ENCODE measurements around the gene COL15A1. TPM values are rescaled to one million over a fixed set of nuclear protein-coding genes. Genes with fewer than 3 reads are reported as not detected.

The COL15A1 gene
- polyA plus RNA-seq, 1 donor (not counting 4 experiments of a cell fraction or from before 2014, with no cell fraction given) = not detected

DNA sequence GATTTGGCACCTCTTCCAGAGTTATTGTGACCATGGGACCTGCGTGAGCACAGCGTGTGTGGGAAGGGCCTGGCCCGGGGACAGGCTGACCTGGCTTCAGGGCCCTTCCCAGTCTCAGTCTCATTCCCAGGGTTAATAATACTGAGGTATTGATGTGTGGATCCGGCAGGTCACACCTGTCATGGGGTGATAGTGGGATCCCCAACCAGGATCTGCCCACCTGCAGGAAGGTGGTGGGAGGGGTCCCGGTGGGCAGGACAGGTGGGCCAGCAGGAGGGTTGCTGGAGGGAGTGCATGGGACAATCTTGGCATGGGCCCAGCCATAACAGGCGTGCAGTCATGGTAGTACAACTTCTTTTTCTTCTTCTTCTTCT lies 55.4 kb downstream of the COL15A1 start:
- H3K9me3 ChIP-seq (ENCODE audit: control insufficient read depth, low read depth, low read length) = no peaks in the 10 kb centered on the region
- dilution Hi-C loops (cut with MboI; ENCODE audit: extremely low pct_ligation_motif_present, low sequenced_read_pairs) = no loop called here
- H3K79me2 ChIP-seq (ENCODE audit: control insufficient read depth, insufficient read depth, low read length) = no peaks in the 10 kb centered on the region
- no peaks in the 10 kb centered on the region for H3K9me1 ChIP-seq (ENCODE audit: control insufficient read depth, extremely low read depth, insufficient read depth, low read length)
- H3K36me3 ChIP-seq (ENCODE audit: control insufficient read depth in 2 of 2, extremely low read depth in 1 of 2, insufficient read depth in 2 of 2, low read length in 2 of 2) = no peaks in the 10 kb centered on the region
- FAIRE-seq (no peak), DNase-seq (ENCODE audit: low read depth, low spot score) (no peak)
- TF ChIP-seq EZH2 (IDR thresholded peaks at IDR 0.05; ENCODE audit: low read length) (no peak), CTCF (optimal IDR thresholded peaks at IDR 0.05 in 1 of 3, IDR thresholded peaks at IDR 0.05 in 1 of 3, conservative IDR thresholded peaks at IDR 0.05 in 1 of 3; ENCODE audit: extremely low read depth in 1 of 3, insufficient read depth in 2 of 3, low read length in 3 of 3) (peak in 1 of 3 experiments; percentile 5)
- H3K9ac ChIP-seq (ENCODE audit: control insufficient read depth, extremely low read depth, insufficient read depth, low read length) = no peak overlapping the region
- H4K20me1 ChIP-seq (ENCODE audit: control insufficient read depth, extremely low read depth, insufficient read depth, low read length) = no peaks in the 10 kb centered on the region
- H3K4me3 ChIP-seq (ENCODE audit: control insufficient read depth in 2 of 3, extremely low read depth in 1 of 3, insufficient read depth in 2 of 3, low read depth in 1 of 3, low read length in 3 of 3) = no peak overlapping the region
- H3K4me1 ChIP-seq (ENCODE audit: control insufficient read depth, extremely low read depth, insufficient read depth, low read length) = no peaks in the 10 kb centered on the region
- no peak overlapping the region for H3K27ac ChIP-seq (ENCODE audit: control insufficient read depth, insufficient read depth, low read length)
- no peak overlapping the region for H2AFZ ChIP-seq (ENCODE audit: control insufficient read depth, low read length)
- H3K4me2 ChIP-seq (ENCODE audit: control insufficient read depth, extremely low read depth, insufficient read depth, low read depth, low read length) = no peak overlapping the region
- peaks cover 35% of the 10 kb centered on the region for H3K27me3 ChIP-seq (ENCODE audit: control insufficient read depth, extremely low read depth, insufficient read depth, low read length)

- H3K9me1 ChIP-seq (ENCODE audit: control insufficient read depth, extremely low read depth, insufficient read depth, low read length) = no peaks in the 10 kb centered on the region
- H3K27me3 ChIP-seq (ENCODE audit: control insufficient read depth, extremely low read depth, insufficient read depth, low read length) = peaks cover 28% of the 10 kb centered on the region
- FAIRE-seq = peak; percentile 63
- peak; percentile 28 for DNase-seq (ENCODE audit: low read depth, low spot score)
- H3K4me2 ChIP-seq (ENCODE audit: control insufficient read depth, extremely low read depth, insufficient read depth, low read depth, low read length) = no peak overlapping the region
- no peaks in the 10 kb centered on the region for H3K79me2 ChIP-seq (ENCODE audit: control insufficient read depth, insufficient read depth, low read length)
- H3K36me3 ChIP-seq (ENCODE audit: control insufficient read depth in 2 of 2, extremely low read depth in 1 of 2, insufficient read depth in 2 of 2, low read length in 2 of 2) = no peaks in the 10 kb centered on the region
- H3K4me3 ChIP-seq (ENCODE audit: control insufficient read depth in 2 of 3, extremely low read depth in 1 of 3, insufficient read depth in 2 of 3, low read depth in 1 of 3, low read length in 3 of 3) = no peak overlapping the region
- dilution Hi-C loops (cut with MboI; ENCODE audit: extremely low pct_ligation_motif_present, low sequenced_read_pairs) = loop anchor here (10.0 kb wide), 1 partner anchor 124 kb away; no protein-coding TSS in a partner anchor
- TF ChIP-seq EZH2 (IDR thresholded peaks at IDR 0.05; ENCODE audit: low read length) (no peak), CTCF (optimal IDR thresholded peaks at IDR 0.05 in 1 of 3, IDR thresholded peaks at IDR 0.05 in 1 of 3, conservative IDR thresholded peaks at IDR 0.05 in 1 of 3; ENCODE audit: extremely low read depth in 1 of 3, insufficient read depth in 2 of 3, low read length in 3 of 3) (peak; percentile 78 to 83 (median 82))
- no peak overlapping the region for H3K9ac ChIP-seq (ENCODE audit: control insufficient read depth, extremely low read depth, insufficient read depth, low read length)
- H2AFZ ChIP-seq (ENCODE audit: control insufficient read depth, low read length) = no peak overlapping the region
- H4K20me1 ChIP-seq (ENCODE audit: control insufficient read depth, extremely low read depth, insufficient read depth, low read length) = no peaks in the 10 kb centered on the region
- H3K9me3 ChIP-seq (ENCODE audit: control insufficient read depth, low read depth, low read length) = no peaks in the 10 kb centered on the region
- H3K4me1 ChIP-seq (ENCODE audit: control insufficient read depth, extremely low read depth, insufficient read depth, low read length) = no peaks in the 10 kb centered on the region
- no peak overlapping the region for H3K27ac ChIP-seq (ENCODE audit: control insufficient read depth, insufficient read depth, low read length)
Measured at GRCh38 chr9:99000476-99001395, 57.0 kb downstream of the COL15A1 start.
